ENCODE data around the gene PGM5. TPM values are rescaled to one million over a fixed set of nuclear protein-coding genes. Genes with fewer than 3 reads are reported as not detected.
"Not testable (repeated sequence)": the region's sequence is repeated elsewhere in the genome, so short reads cannot be mapped to it uniquely, and the experiment has no call there.

PGM5 gene
- total and polyA plus RNA-seq, 2 donors (not counting 3 experiments of a cell fraction or from before 2014, with no cell fraction given): 0.14 to 1.9 TPM

DNA sequence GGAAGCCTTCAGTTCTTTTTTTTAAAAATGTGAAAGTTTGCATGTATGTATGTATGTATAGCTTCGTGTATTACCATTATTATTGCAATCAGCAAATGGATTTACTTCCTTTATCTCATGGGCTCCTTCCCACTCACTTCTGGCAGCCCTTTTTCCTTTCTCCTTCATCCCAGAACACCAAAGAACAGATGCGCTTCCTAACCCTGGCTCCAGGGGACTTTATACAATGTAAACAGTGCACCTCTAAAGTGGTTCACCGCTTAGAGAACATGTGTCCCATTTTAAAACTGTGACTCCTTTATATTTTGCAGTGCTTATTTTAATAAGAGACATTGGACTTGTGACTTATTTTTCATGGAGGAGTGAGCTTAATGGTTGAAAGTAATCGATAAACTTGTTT lies 13.2 kb upstream of the PGM5 start:
- DNase-seq (ENCODE audit: low read depth, low spot score); BruUV-seq (replicated peaks); H3K4me2 ChIP-seq (ENCODE audit: insufficient read depth, low read length); H3K4me3 ChIP-seq (replicated peaks in 1 of 3; ENCODE audit: insufficient read depth in 1 of 3, low read depth in 1 of 3, low read length in 3 of 3); POLR2A ChIA-PET; H3K79me2 ChIP-seq (ENCODE audit: control insufficient read depth, insufficient read depth, low read length); H2AFZ ChIP-seq (ENCODE audit: low read depth, low read length); H3K9ac ChIP-seq (replicated peaks; ENCODE audit: extremely low read depth, insufficient read depth, low read length); H3K9me3 ChIP-seq (replicated peaks; ENCODE audit: control insufficient read depth, insufficient read depth, low read length); H3K9me1 ChIP-seq (replicated peaks; ENCODE audit: control insufficient read depth, extremely low read depth, insufficient read depth, low read length); H3K4me1 ChIP-seq (ENCODE audit: control insufficient read depth, extremely low read depth, insufficient read depth, low read length); H3K36me3 ChIP-seq (ENCODE audit: control insufficient read depth in 2 of 2, extremely low read depth in 1 of 2, insufficient read depth in 2 of 2, low read length in 2 of 2); H3K27ac ChIP-seq (ENCODE audit: insufficient read depth, low read depth, low read length); dilution Hi-C loops (cut with MboI; ENCODE audit: extremely low pct_ligation_motif_present, low sequenced_read_pairs); H4K20me1 ChIP-seq (replicated peaks; ENCODE audit: control insufficient read depth, extremely low read depth, insufficient read depth, low read length); intact Hi-C loops (cut with micrococcal nuclease); H3K27me3 ChIP-seq (ENCODE audit: control insufficient read depth in 2 of 2, insufficient read depth in 2 of 2, low read length in 2 of 2); FAIRE-seq: not testable (repeated sequence)
- CTCF ChIA-PET: interaction anchor here (1.2 to 1.5 kb wide), 3 partner anchors 163 to 225 kb away, joined by 4 to 8 read pairs (median 5); no protein-coding TSS in a partner anchor

- H3K36me3 ChIP-seq (ENCODE audit: control insufficient read depth in 2 of 2, extremely low read depth in 1 of 2, insufficient read depth in 2 of 2, low read length in 2 of 2); H3K4me1 ChIP-seq (ENCODE audit: control insufficient read depth, extremely low read depth, insufficient read depth, low read length); H3K27ac ChIP-seq (ENCODE audit: insufficient read depth, low read depth, low read length); H3K9ac ChIP-seq (replicated peaks; ENCODE audit: extremely low read depth, insufficient read depth, low read length); intact Hi-C loops (cut with micrococcal nuclease); H2AFZ ChIP-seq (ENCODE audit: low read depth, low read length); H3K9me1 ChIP-seq (replicated peaks; ENCODE audit: control insufficient read depth, extremely low read depth, insufficient read depth, low read length); H3K4me2 ChIP-seq (ENCODE audit: insufficient read depth, low read length); BruUV-seq (replicated peaks); H3K79me2 ChIP-seq (ENCODE audit: control insufficient read depth, insufficient read depth, low read length); H4K20me1 ChIP-seq (replicated peaks; ENCODE audit: control insufficient read depth, extremely low read depth, insufficient read depth, low read length); dilution Hi-C loops (cut with MboI; ENCODE audit: extremely low pct_ligation_motif_present, low sequenced_read_pairs); H3K27me3 ChIP-seq (ENCODE audit: control insufficient read depth in 2 of 2, insufficient read depth in 2 of 2, low read length in 2 of 2); POLR2A ChIA-PET; CTCF ChIA-PET; H3K9me3 ChIP-seq (replicated peaks; ENCODE audit: control insufficient read depth, insufficient read depth, low read length); H3K4me3 ChIP-seq (replicated peaks in 1 of 3; ENCODE audit: insufficient read depth in 1 of 3, low read depth in 1 of 3, low read length in 3 of 3); FAIRE-seq; DNase-seq (ENCODE audit: low read depth, low spot score): not testable (repeated sequence)
These were observed 12.4 kb upstream of the PGM5 start for GRCh38 chr9:68343992-68344391.

- dilution Hi-C loops (cut with MboI; ENCODE audit: extremely low pct_ligation_motif_present, low sequenced_read_pairs); CTCF ChIA-PET; H3K27ac ChIP-seq (ENCODE audit: insufficient read depth, low read depth, low read length); H3K9me1 ChIP-seq (replicated peaks; ENCODE audit: control insufficient read depth, extremely low read depth, insufficient read depth, low read length); H3K4me1 ChIP-seq (ENCODE audit: control insufficient read depth, extremely low read depth, insufficient read depth, low read length); POLR2A ChIA-PET; BruUV-seq (replicated peaks); H3K36me3 ChIP-seq (ENCODE audit: control insufficient read depth in 2 of 2, extremely low read depth in 1 of 2, insufficient read depth in 2 of 2, low read length in 2 of 2); H3K9me3 ChIP-seq (replicated peaks; ENCODE audit: control insufficient read depth, insufficient read depth, low read length); H3K4me3 ChIP-seq (replicated peaks in 1 of 3; ENCODE audit: insufficient read depth in 1 of 3, low read depth in 1 of 3, low read length in 3 of 3); H3K79me2 ChIP-seq (ENCODE audit: control insufficient read depth, insufficient read depth, low read length); H3K27me3 ChIP-seq (ENCODE audit: control insufficient read depth in 2 of 2, insufficient read depth in 2 of 2, low read length in 2 of 2); H4K20me1 ChIP-seq (replicated peaks; ENCODE audit: control insufficient read depth, extremely low read depth, insufficient read depth, low read length); H3K4me2 ChIP-seq (ENCODE audit: insufficient read depth, low read length); H3K9ac ChIP-seq (replicated peaks; ENCODE audit: extremely low read depth, insufficient read depth, low read length); H2AFZ ChIP-seq (ENCODE audit: low read depth, low read length); DNase-seq (ENCODE audit: low read depth, low spot score); FAIRE-seq: not testable (repeated sequence)
- intact Hi-C loops (cut with micrococcal nuclease): loop anchor here (5.0 kb wide), 1 partner anchor 156 kb away; no protein-coding TSS in a partner anchor
These were observed 4.7 kb upstream of the PGM5 start for GRCh38 chr9:68351689-68352088.

DNA sequence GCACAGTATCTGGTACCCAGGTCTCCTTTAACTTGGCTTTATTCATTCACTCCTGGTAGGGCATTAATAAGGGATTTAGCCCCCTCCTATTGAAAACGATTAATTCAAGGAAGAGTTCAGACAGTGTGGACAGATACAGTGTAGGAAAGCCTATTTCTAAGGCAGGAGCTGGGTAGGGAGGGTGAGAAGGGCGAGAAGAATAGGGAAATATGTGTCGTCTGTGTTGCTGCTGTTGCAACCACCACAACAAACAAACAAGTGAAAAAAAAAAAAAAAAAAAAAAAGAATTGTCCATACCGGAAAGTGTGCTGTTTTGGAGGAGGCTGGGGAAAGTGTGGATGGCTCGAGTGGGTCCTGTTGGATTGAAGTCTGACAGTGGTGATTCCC lies 425 bp upstream of the PGM5 start:
- BruUV-seq (replicated peaks); dilution Hi-C loops (cut with MboI; ENCODE audit: extremely low pct_ligation_motif_present, low sequenced_read_pairs); H3K4me3 ChIP-seq (replicated peaks in 1 of 3; ENCODE audit: insufficient read depth in 1 of 3, low read depth in 1 of 3, low read length in 3 of 3): not testable (repeated sequence)

More for the DNA sequence above, 425 bp upstream of the PGM5 start:
- FAIRE-seq; H3K79me2 ChIP-seq (ENCODE audit: control insufficient read depth, insufficient read depth, low read length); H4K20me1 ChIP-seq (replicated peaks; ENCODE audit: control insufficient read depth, extremely low read depth, insufficient read depth, low read length); H3K9ac ChIP-seq (replicated peaks; ENCODE audit: extremely low read depth, insufficient read depth, low read length); H3K4me2 ChIP-seq (ENCODE audit: insufficient read depth, low read length); H2AFZ ChIP-seq (ENCODE audit: low read depth, low read length); H3K36me3 ChIP-seq (ENCODE audit: control insufficient read depth in 2 of 2, extremely low read depth in 1 of 2, insufficient read depth in 2 of 2, low read length in 2 of 2); H3K4me1 ChIP-seq (ENCODE audit: control insufficient read depth, extremely low read depth, insufficient read depth, low read length); H3K27me3 ChIP-seq (ENCODE audit: control insufficient read depth in 2 of 2, insufficient read depth in 2 of 2, low read length in 2 of 2); DNase-seq (ENCODE audit: low read depth, low spot score); H3K9me3 ChIP-seq (replicated peaks; ENCODE audit: control insufficient read depth, insufficient read depth, low read length); H3K27ac ChIP-seq (ENCODE audit: insufficient read depth, low read depth, low read length); CTCF ChIA-PET; intact Hi-C loops (cut with micrococcal nuclease); H3K9me1 ChIP-seq (replicated peaks; ENCODE audit: control insufficient read depth, extremely low read depth, insufficient read depth, low read length); POLR2A ChIA-PET: not testable (repeated sequence)
